ENCODE measurements around the gene RSPH4A.
A peak's percentile ranks its signal among the peaks of the same experiment; 100 is the strongest.

Gene RSPH4A

GRCh38 chr6:116667623-116668022 lies 51.3 kb downstream of the RSPH4A start:
- peak overlapping the region; percentile 69 for H3K4me3 ChIP-seq (ENCODE audit: control insufficient read depth, low read depth, low read length)
- TF ChIP-seq, protein P1, sequence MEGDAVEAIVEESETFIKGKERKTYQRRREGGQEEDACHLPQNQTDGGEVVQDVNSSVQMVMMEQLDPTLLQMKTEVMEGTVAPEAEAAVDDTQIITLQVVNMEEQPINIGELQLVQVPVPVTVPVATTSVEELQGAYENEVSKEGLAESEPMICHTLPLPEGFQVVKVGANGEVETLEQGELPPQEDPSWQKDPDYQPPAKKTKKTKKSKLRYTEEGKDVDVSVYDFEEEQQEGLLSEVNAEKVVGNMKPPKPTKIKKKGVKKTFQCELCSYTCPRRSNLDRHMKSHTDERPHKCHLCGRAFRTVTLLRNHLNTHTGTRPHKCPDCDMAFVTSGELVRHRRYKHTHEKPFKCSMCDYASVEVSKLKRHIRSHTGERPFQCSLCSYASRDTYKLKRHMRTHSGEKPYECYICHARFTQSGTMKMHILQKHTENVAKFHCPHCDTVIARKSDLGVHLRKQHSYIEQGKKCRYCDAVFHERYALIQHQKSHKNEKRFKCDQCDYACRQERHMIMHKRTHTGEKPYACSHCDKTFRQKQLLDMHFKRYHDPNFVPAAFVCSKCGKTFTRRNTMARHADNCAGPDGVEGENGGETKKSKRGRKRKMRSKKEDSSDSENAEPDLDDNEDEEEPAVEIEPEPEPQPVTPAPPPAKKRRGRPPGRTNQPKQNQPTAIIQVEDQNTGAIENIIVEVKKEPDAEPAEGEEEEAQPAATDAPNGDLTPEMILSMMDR (IDR thresholded peaks at IDR 0.05; ENCODE audit: control insufficient read depth, insufficient read depth, low read depth, low read length, missing control alignments), result no peak
- no peak for DNase-seq (ENCODE audit: low read depth)

DNA sequence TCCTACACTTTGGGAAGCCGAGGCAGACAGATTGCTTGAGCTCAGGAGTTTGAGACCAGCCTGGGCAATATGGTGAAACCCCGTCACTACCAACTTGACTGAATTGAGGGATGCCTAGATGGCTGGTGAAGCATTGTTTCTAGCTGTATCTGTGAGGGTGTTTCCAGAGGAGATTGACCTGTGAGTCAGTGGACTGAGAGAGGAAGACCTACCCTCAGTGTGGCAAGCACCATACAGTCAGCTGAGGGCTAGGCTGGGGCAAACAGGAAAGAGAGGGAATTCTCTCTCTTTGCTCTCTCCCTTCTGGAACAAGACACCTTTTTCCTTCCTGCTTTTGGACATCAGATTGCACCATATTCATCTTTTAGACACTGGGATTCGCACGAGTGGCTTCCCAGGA lies 56.0 kb downstream of the RSPH4A start:
- no peak for DNase-seq (ENCODE audit: low read depth)
- TF ChIP-seq, protein P1 (IDR thresholded peaks at IDR 0.05; ENCODE audit: control insufficient read depth, insufficient read depth, low read depth, low read length, missing control alignments), result no peak
- H3K4me3 ChIP-seq (ENCODE audit: control insufficient read depth, low read depth, low read length), result no peak overlapping the region

DNA sequence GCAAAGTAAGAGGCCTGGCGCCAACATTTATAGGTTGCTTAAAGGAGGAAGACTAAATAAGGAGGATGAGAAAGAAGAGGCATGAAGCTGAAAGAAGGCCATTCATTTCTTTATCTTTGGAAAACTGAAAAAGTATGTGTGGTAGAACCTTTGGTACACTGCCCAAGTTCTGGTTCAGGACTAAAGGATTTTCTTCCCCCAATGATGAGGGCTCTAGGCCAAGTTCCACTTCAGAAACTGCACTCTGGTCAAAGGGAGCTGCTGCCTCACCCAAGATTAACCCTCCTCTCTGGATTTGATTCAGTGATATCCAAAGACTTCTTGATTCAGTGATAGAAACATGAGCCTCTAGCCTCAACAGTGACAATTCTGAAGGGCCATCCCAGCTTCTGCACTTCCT lies 59.7 kb downstream of the RSPH4A start:
- TF ChIP-seq, protein P1 (IDR thresholded peaks at IDR 0.05; ENCODE audit: control insufficient read depth, insufficient read depth, low read depth, low read length, missing control alignments), result no peak
- no peak for DNase-seq (ENCODE audit: low read depth)
- H3K4me3 ChIP-seq (ENCODE audit: control insufficient read depth, low read depth, low read length), result no peak overlapping the region

DNA sequence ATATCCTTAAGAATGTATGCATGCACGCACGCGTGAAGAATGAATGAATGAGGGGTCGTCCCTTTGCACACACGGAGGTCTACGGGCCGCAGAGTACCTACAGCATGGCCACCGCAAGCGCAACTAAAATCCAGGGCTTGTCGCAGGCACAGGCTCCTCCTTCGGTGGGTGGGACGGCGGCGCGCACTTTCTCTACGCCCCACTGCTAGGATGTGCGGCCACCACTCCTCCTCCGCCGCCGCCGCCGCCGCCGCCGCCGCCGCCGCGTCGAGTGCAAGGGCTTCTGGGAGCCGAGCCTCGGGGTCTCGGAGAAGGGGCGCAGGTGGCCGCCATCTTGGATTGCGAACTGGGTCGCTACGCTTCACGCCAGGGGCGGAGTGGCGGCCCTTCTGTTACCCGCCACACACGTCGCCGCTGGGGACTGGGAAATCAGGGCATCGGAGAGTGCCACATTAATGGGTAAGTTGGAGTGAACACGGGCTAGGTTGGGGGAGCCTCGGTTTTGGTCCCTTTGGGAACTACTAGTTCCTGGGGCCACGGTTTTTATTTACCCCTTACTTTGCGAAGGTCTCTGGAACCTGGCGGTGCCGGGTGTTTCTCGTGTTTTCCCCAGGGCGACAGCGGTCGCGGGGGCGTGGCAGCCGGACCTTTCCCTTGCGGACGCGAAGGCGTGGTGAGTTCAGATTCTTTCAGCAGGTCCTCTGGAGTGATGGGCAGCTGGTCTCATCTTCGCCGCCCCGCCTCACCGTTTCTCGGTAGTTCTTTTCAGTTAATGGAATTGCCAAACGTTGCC lies 64.8 kb downstream of the RSPH4A start, which contains the start of gene KPNA5:
KPNA5 (plus strand) TSS at position 332 of the 793 bp plus-strand sequence; CDS start at position 456, 124 bp downstream.
- no peak for DNase-seq (ENCODE audit: low read depth)
- H3K4me3 ChIP-seq (ENCODE audit: control insufficient read depth, low read depth, low read length), result peak within 1 kb of the TSS; percentile 94
- TF ChIP-seq, protein P1 (IDR thresholded peaks at IDR 0.05; ENCODE audit: control insufficient read depth, insufficient read depth, low read depth, low read length, missing control alignments), result no peak

DNA sequence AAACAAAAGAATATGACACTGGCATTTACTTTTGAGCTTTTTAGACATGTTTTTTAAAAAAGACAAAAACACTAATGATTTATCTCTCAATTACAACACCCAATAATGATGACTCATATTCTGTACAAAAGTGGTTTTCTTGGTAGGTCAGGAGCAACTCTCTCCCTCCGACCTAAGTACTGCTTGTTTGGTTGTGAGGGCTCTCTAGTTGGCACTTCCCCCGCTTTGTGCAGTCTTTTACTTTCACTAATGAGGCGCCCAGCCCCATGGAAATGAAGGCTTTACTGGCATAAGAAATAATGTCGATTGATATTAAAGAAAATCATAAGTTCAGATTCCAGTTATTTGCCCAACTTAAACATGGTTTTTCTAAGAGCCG lies 66.0 kb downstream of the RSPH4A start:
- DNase-seq (ENCODE audit: low read depth), result no peak
- H3K4me3 ChIP-seq (ENCODE audit: control insufficient read depth, low read depth, low read length), result no peak overlapping the region; the same call in 1 of the 2 replicates
- TF ChIP-seq, protein P1 (IDR thresholded peaks at IDR 0.05; ENCODE audit: control insufficient read depth, insufficient read depth, low read depth, low read length, missing control alignments), result no peak
